ENCODE data around the gene RHOG.
A peak's percentile ranks its signal among the peaks of the same experiment; 100 is the strongest.

The RHOG gene

GRCh38 chr11:3834349-3834663, 6.5 kb downstream of the RHOG start:
- no peak for FAIRE-seq

GRCh38 chr11:3833449-3833848, 7.3 kb downstream of the RHOG start:
- no peak for TF ChIP-seq POLR2A (IDR thresholded peaks at IDR 0.05; ENCODE audit: low read depth, low read length)
- no peak for FAIRE-seq
- no peak for DNase-seq (ENCODE audit: insufficient read length, low spot score)

More at GRCh38 chr11:3834349-3834663, 6.5 kb downstream of the RHOG start:
- no peak for TF ChIP-seq POLR2A (IDR thresholded peaks at IDR 0.05; ENCODE audit: low read depth, low read length)
- no peak for DNase-seq (ENCODE audit: insufficient read length, low spot score)

GRCh38 chr11:3832816-3833215, 7.9 kb downstream of the RHOG start:
- no peak for DNase-seq (ENCODE audit: insufficient read length, low spot score)
- no peak for TF ChIP-seq POLR2A (IDR thresholded peaks at IDR 0.05; ENCODE audit: low read depth, low read length)
- no peak for FAIRE-seq

GRCh38 chr11:3831378-3832239, 9.2 kb downstream of the RHOG start:
- DNase-seq (ENCODE audit: insufficient read length, low spot score) (no peak), FAIRE-seq (no peak)
- TF ChIP-seq POLR2A (IDR thresholded peaks at IDR 0.05; ENCODE audit: low read depth, low read length), result no peak

GRCh38 chr11:3830730-3831129, 10.0 kb downstream of the RHOG start:
- FAIRE-seq (no peak), DNase-seq (ENCODE audit: insufficient read length, low spot score) (no peak)
- TF ChIP-seq POLR2A (IDR thresholded peaks at IDR 0.05; ENCODE audit: low read depth, low read length), result no peak

- FAIRE-seq (no peak), DNase-seq (ENCODE audit: insufficient read length, low spot score) (no peak)
- no peak for TF ChIP-seq POLR2A (IDR thresholded peaks at IDR 0.05; ENCODE audit: low read depth, low read length)
Observed at GRCh38 chr11:3830088-3830487, 10.7 kb downstream of the RHOG start.

- DNase-seq (ENCODE audit: insufficient read length, low spot score), result no peak
- FAIRE-seq, result no peak
- TF ChIP-seq POLR2A (IDR thresholded peaks at IDR 0.05; ENCODE audit: low read depth, low read length), result no peak
Observed at GRCh38 chr11:3827434-3828186, 13.1 kb downstream of the RHOG start.

GRCh38 chr11:3826721-3827120, 14.0 kb downstream of the RHOG start:
- no peak for DNase-seq (ENCODE audit: insufficient read length, low spot score)
- no peak for TF ChIP-seq POLR2A (IDR thresholded peaks at IDR 0.05; ENCODE audit: low read depth, low read length)
- FAIRE-seq, result no peak

GRCh38 chr11:3825473-3826154, 15.1 kb downstream of the RHOG start:
- no peak for TF ChIP-seq POLR2A (IDR thresholded peaks at IDR 0.05; ENCODE audit: low read depth, low read length)
- DNase-seq (ENCODE audit: insufficient read length, low spot score), result no peak
- FAIRE-seq, result no peak

- DNase-seq (ENCODE audit: insufficient read length, low spot score) (peak; percentile 61), FAIRE-seq (no peak)
- no peak for TF ChIP-seq POLR2A (IDR thresholded peaks at IDR 0.05; ENCODE audit: low read depth, low read length)
Observed at GRCh38 chr11:3824714-3825472, 15.9 kb downstream of the RHOG start.

- no peak for DNase-seq (ENCODE audit: insufficient read length, low spot score)
- FAIRE-seq, result no peak
- no peak for TF ChIP-seq POLR2A (IDR thresholded peaks at IDR 0.05; ENCODE audit: low read depth, low read length)
Observed at GRCh38 chr11:3823762-3824506, 16.8 kb downstream of the RHOG start.

- FAIRE-seq (peak; percentile 45), DNase-seq (ENCODE audit: insufficient read length, low spot score) (peak; percentile 79)
- no peak for TF ChIP-seq POLR2A (IDR thresholded peaks at IDR 0.05; ENCODE audit: low read depth, low read length)
Observed at GRCh38 chr11:3823303-3823702, 17.5 kb downstream of the RHOG start.

GRCh38 chr11:3822312-3822711, 18.4 kb downstream of the RHOG start:
- TF ChIP-seq POLR2A (IDR thresholded peaks at IDR 0.05; ENCODE audit: low read depth, low read length), result no peak
- no peak for DNase-seq (ENCODE audit: insufficient read length, low spot score)

More at GRCh38 chr11:3822312-3822711, 18.4 kb downstream of the RHOG start:
- no peak for FAIRE-seq
